GM19397 (cell line): ENCODE data around the gene DBP.
"Not testable (repeated sequence)": the region's sequence is repeated elsewhere in the genome, so short reads cannot be mapped to it uniquely, and the experiment has no call there.

Experiments
- ATAC-seq: cut with Tn5 transposase; IDR thresholded peaks from one replicate; pipeline ENCODE4 v1.9.1; 2021; ENCODE audit warnings: mild to moderate bottlenecking, moderate library complexity; ENCODE audit not compliant: unreplicated experiment

The DBP gene

GRCh38 chr19:48668332-48668731 lies 31.2 kb upstream of the DBP start:
- no peak for ATAC-seq

GRCh38 chr19:48665786-48666185 lies 28.6 kb upstream of the DBP start:
- no peak for ATAC-seq

GRCh38 chr19:48664476-48664875 lies 27.3 kb upstream of the DBP start:
- ATAC-seq: no peak

GRCh38 chr19:48663667-48664066 lies 26.5 kb upstream of the DBP start:
- no peak for ATAC-seq

DNA sequence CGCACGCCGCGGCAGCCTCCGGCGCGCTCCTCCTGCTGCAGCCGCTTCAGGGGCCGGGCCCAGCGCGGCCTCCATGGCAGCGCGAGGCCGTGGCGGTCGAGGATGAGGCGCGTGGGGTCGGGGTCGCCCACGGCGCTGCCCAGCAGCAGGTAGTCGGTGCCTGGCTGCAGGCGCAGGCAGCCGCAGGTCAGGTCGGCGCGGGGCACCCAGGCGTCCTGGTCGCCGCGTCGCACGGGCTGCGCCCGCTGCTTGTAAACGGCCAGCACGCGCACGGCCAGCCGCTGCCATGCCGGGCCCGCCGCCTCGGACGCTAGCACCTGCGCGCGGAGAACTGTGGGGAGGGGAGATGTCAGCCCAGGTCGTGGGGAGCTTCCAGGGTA lies 24.5 kb upstream of the DBP start:
- no peak for ATAC-seq

DNA sequence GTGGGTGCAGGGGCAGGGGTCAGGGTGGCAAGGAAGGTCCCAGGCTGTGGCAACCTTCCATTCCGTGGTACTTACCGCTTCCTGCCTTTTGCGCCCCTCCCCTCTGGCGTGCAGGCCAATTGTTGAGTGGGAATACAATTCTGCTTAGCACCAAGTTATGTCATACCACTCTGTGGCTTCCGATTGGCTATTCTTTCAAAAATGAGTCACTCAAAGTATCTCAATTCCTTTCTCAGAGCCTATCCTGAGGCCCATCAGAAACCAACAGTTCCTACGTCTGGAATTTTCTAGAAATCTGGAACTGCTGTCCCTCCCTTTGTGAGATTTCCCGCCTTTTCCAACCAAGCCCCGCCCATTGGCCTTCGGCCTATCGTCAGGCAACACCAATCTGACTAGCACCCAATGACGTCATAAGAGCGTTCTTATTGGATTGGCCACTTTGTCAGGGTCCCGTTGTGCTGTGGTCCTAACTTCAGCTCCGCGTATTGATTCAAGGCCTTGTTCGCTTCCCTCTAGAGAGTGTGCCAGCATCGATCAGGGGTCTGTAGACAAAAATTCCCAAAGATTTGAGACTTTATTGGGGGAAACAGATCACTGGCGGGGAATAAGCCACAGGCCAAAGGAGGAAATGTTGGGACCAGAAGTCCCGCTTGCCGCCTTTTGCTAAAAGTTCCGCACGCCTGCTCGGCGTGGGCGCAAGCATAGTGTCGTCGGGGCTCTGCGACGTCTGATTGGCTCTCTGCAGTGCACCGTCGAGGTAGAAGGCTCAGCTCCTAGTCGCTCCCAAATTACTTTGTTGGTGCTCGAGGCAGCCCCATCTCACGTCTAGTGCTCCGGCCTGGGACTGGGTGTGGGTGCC lies 23.9 kb upstream of the DBP start:
- ATAC-seq: peak; percentile 86

DNA sequence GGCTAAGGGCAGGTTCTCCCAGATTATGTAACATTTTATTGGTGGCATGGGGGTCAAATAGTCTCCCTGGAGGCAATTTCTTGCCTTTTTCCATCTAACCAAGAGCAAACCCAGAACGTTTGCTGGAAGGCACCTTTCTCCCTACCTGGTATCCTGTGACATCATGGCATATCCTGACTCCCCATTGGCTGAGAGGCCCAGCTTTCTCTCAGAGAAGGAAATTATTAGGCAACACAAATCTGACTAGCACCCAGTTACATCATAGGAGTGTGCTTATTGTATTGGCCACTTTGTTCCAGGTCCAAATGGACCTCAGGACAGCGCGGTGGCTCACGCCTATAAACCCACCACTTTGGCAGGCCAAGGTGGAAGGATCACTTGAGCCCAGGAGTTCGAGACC lies 22.6 kb upstream of the DBP start:
- ATAC-seq: no peak

- ATAC-seq: no peak
These were observed 21.3 kb upstream of the DBP start for GRCh38 chr19:48658483-48658882.

GRCh38 chr19:48657828-48658227 lies 20.6 kb upstream of the DBP start:
- not testable (repeated sequence) for ATAC-seq

DNA sequence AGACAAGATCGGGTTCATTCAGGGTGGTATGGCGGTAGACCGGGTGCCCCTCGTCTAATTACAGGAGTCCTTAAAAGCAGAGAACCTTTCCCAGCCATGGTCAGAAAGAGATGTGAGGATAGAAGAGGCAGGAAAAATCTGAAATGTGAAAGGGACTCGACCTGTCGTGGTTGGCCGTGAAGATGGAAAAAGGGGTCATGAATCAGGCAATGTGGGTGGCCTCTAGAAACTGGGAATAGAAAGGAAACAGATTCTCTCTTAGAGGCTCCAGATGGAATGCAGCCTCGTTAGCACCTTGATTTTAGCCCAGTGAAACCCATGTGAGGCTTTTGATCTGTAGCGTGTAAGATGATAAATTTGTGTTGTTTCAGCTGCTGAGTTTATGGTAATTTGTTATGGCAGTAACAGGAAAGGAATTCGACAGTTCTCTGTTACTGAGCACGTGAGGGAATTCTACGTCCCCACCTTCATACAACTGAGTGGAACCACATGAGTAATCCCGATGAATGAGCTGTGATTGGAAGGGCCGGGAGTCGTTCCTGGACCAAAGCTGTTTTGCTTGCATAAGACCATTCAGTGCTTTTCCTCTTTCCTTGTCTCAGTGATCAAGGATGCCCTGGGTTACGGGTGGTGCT lies 19.8 kb upstream of the DBP start:
- ATAC-seq: no peak

DNA sequence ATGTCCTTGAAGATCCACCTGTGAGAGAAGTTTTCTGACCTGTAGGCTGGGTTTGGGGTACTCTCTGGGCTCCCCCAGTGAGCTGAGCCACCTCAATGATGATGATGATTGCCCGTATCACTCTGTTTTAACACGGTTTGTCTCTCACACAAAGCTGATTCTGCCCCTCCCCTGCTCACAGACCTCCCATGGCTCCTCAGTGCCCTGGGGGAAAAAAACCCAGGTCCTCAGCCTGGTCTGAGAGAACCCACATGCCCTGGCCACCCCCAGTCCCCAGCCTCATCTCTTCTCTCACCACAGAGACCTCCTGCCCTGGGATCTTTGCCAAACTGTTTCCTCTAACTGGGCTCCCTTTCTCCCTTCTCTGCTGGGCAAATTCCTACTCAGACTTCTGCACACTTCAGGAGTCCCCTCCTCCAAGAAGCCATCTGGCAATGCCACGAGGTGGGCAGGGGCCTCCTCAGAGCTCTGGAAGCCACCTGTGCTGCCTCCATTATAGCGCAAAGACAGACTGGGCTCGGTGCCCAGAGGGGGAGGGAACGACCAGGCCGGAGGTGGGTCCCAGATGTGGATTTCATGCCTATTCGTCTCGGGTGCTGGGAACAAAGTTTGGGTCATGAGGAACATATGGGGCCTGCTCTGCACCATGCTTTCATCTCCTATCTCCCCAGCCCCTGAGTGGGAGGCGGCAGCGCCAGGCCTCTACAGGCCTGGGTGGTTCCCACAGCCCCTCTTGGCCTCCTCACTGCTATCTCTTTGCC lies 17.3 kb upstream of the DBP start:
- ATAC-seq: no peak

- no peak for ATAC-seq
These were observed 14.5 kb upstream of the DBP start for GRCh38 chr19:48651683-48652048.

GRCh38 chr19:48650974-48651682 lies 13.9 kb upstream of the DBP start:
- no peak for ATAC-seq

GRCh38 chr19:48648134-48648533 lies 11.0 kb upstream of the DBP start:
- ATAC-seq: no peak

DNA sequence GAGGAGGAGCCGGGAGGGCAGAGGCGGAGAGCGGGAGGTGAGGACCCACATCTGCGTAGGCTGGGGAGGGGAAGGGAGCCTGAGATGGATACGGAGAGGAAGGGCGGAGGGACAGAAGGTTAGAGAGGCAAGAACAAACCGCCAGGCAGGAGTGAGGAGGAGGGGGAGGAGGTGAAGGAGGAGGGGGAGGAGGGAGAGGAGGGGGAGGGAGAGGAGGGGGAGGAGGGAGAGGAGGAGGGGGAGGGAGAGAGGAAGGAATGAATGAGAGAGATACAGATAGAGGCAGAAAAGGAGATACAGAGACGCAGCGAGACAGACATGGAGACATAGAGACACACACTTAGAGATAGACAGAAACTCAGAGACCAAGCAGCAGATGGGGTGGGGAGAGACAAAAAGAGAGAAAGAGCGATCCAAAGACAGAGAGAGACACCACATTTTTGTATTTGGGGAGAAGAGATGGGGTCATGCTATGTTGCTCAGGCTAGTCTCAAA lies 9.6 kb upstream of the DBP start:
- no peak for ATAC-seq

- peak; percentile 81 for ATAC-seq
These were observed 9.0 kb upstream of the DBP start, which contains the start of gene CA11 for GRCh38 chr19:48646001-48646721. Gene CA11 (minus strand): TSS chr19:48646187. CDS start chr19:48645632, 555 bp downstream.

DNA sequence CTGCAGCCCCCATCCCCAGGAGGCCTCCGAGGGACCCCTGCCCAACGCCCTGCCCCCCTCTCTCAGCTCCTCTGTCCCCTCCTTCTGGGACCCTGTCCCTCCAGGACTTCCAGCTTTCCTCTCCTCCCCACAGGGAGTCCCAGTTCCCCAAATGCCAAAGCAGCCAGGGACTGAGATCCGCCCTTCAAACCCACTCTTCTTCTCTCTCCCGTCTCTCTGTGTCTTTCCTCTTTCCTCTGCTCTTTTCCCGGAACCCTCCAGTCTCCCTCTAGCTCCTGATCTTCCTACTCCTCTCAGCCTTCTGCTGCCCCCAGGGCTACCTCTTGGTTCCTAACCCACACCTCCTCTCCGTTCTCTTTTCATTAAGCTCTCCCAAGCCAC lies 8.4 kb upstream of the DBP start:
- ATAC-seq: no peak

DNA sequence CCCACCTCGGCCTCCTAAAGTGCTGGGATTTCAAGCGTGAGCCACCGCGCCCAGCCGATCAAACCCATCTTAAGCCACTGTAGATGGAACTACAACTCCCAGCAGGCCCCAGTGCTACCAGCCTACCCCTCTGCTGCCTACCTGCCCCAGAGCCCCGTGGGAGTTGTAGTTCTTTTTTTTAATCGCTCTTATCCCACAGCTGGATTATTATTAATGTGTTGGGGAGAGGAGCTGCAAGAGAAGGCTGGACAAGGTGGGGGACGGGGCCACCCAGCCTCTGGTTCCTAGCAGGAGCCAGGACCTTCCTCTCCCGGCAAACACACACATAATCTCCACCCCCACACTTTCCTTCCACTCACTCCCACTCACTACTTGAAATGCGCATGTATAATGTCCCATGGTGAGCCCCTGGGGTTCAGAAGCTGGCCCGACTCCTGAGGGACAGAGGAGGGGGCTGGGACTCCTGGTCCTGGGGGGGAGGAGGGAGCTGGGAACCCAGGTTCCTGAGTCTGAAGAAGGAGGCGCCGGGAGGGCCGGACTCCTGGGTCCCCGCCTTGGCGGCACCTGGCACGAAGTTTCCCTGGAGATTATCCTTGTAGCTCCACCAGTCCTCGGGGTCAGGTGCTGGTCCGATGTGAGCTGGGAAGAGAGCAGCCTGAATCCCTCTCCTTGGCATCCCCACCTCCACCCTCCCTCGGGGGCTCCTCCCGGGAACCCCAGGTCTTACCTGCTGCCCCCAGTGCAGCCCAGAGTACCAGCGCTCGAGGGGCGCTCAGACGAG lies 7.8 kb upstream of the DBP start:
- no peak for ATAC-seq

- no peak for ATAC-seq
These were observed 7.2 kb upstream of the DBP start for GRCh38 chr19:48644355-48644754.

GRCh38 chr19:48642862-48643261 lies 5.7 kb upstream of the DBP start:
- ATAC-seq: no peak
